ENCODE data around the gene LYPD6.

The LYPD6 gene

GRCh38 chr2:149399934-149400615 lies 69.7 kb downstream of the LYPD6 start:
- no peak for DNase-seq (ENCODE audit: low read depth in 2 of 2, low spot score in 1 of 2)

GRCh38 chr2:149400997-149401396 lies 70.6 kb downstream of the LYPD6 start:
- no peak for DNase-seq (ENCODE audit: low read depth in 2 of 2, low spot score in 1 of 2)

- no peak for DNase-seq (ENCODE audit: low read depth in 2 of 2, low spot score in 1 of 2)
Observed at GRCh38 chr2:149409506-149409905, 79.1 kb downstream of the LYPD6 start.

- no peak for DNase-seq (ENCODE audit: low read depth in 2 of 2, low spot score in 1 of 2)
Observed at GRCh38 chr2:149410701-149411484, 80.5 kb downstream of the LYPD6 start.

GRCh38 chr2:149413487-149413886 lies 83.1 kb downstream of the LYPD6 start:
- no peak for DNase-seq (ENCODE audit: low read depth in 2 of 2, low spot score in 1 of 2)

- DNase-seq (ENCODE audit: low read depth in 2 of 2, low spot score in 1 of 2), result no peak
Observed at GRCh38 chr2:149415086-149415485, 84.7 kb downstream of the LYPD6 start.

- no peak for DNase-seq (ENCODE audit: low read depth in 2 of 2, low spot score in 1 of 2)
Observed at GRCh38 chr2:149418065-149418464, 87.7 kb downstream of the LYPD6 start.

GRCh38 chr2:149420053-149420963 lies 89.9 kb downstream of the LYPD6 start:
- no peak for DNase-seq (ENCODE audit: low read depth in 2 of 2, low spot score in 1 of 2)

GRCh38 chr2:149421791-149422190 lies 91.4 kb downstream of the LYPD6 start:
- DNase-seq (ENCODE audit: low read depth in 2 of 2, low spot score in 1 of 2), result no peak

- no peak for DNase-seq (ENCODE audit: low read depth in 2 of 2, low spot score in 1 of 2)
Observed at GRCh38 chr2:149422337-149422990, 92.1 kb downstream of the LYPD6 start.

GRCh38 chr2:149422991-149423338 lies 92.6 kb downstream of the LYPD6 start:
- DNase-seq (ENCODE audit: low read depth in 2 of 2, low spot score in 1 of 2), result no peak

- DNase-seq (ENCODE audit: low read depth in 2 of 2, low spot score in 1 of 2), result no peak
Observed at GRCh38 chr2:149423630-149424029, 93.2 kb downstream of the LYPD6 start.

- no peak for DNase-seq (ENCODE audit: low read depth in 2 of 2, low spot score in 1 of 2)
Observed at GRCh38 chr2:149427387-149427786, 97.0 kb downstream of the LYPD6 start.

- no peak for DNase-seq (ENCODE audit: low read depth in 2 of 2, low spot score in 1 of 2)
Observed at GRCh38 chr2:149428783-149429182, 98.4 kb downstream of the LYPD6 start.

- DNase-seq (ENCODE audit: low read depth in 2 of 2, low spot score in 1 of 2), result no peak
Observed at GRCh38 chr2:149430743-149431736, 100.7 kb downstream of the LYPD6 start.

- no peak for DNase-seq (ENCODE audit: low read depth in 2 of 2, low spot score in 1 of 2)
Observed at GRCh38 chr2:149438330-149438960, 108.1 kb downstream of the LYPD6 start.

- no peak for DNase-seq (ENCODE audit: low read depth in 2 of 2, low spot score in 1 of 2)
Observed at GRCh38 chr2:149441255-149441654, 110.9 kb downstream of the LYPD6 start.

GRCh38 chr2:149442346-149442745 lies 112.0 kb downstream of the LYPD6 start:
- DNase-seq (ENCODE audit: low read depth in 2 of 2, low spot score in 1 of 2), result no peak

GRCh38 chr2:149443150-149443549 lies 112.8 kb downstream of the LYPD6 start:
- DNase-seq (ENCODE audit: low read depth in 2 of 2, low spot score in 1 of 2), result no peak

GRCh38 chr2:149446748-149447147 lies 116.4 kb downstream of the LYPD6 start:
- no peak for DNase-seq (ENCODE audit: low read depth in 2 of 2, low spot score in 1 of 2)
